HG02623 (cell line): ENCODE measurements around the gene PHC2.

Experiments
- ATAC-seq: cut with Tn5 transposase; IDR thresholded peaks from one replicate; pipeline ENCODE4 v1.9.1; 2021; ENCODE audit warnings: moderate library complexity; ENCODE audit not compliant: unreplicated experiment

PHC2 gene

DNA sequence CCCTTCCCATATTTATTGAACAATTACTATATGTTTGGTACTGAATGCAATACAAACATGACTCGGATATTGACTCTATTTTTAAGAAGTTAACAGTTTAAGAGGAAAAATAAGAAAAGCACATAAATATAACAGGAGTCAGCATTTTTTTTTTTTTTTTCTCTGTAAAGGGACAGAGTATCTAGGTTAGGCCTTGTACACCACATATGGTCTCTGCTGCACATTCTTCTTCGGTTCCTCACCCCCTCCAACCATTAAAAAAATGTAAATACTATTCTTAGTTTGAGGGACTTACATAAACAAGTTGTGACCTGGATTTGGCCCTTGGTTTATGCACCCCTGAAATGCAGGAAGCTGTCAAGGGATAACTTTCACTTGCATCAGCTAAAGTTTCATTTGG, 40.4 kb downstream of the PHC2 start:
- ATAC-seq = no peak

DNA sequence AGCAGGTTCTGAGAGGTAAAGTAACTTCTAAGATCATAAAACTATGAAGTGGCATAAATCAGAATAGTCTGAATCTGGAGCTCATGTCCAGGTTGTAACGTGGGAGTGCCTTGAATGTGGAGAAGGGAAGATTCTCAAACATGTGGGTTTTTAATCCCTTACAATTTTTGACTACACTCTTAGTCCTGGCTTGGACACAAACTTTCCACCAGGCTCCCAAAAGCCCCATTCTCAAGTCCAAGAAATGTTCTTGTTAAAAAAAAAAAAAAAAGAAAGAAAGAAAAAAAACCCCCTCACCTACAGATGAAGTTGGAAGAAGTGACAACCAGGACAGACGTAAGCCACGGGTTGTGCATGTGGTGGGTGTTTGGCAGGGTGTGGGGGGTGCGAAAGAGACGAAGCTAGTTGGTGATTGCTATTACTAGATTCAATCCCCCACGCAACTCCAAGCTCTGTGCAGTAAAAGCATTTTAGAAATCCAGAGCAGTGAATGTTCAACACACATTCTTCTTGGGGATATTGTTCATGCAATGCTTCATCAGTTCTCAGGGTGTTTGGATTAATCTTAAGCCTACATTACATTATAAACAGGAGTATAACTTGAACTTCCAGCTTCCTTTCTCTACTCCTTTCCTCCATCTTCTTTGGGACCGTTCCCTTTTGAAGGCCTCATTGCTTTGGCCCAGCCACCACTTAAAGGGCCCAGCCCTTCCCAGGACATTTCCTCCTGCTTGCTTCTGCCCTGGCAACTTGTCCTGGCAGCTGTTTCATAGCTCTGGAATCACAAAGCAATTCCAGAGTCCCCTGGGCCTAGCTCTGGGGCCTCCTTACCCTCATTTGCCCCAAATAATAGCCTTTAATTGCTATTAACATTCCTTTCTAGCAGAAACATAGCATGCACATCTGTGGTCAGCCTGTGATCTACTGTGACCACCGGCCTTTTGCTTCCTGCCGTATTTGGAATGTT, 41.8 kb downstream of the PHC2 start:
- ATAC-seq = no peak

DNA sequence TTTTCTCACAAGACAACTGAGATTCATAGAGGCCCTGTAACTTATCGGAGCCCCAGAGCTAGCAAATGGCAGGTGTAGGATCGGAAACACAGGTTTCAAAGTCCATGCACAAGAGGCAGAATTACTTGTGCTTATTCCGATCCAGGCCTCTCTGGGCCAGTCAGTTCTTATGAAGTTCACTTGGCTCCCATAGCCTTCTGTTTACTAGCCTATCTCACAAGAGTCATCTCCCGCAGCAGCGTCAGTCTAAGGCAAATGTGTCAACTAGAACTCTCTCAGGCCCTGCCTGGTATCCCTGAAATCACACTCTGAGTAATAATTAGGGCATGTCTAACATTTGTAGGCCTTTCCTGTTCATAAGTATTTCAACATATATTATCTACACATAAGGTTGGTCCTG, 43.3 kb downstream of the PHC2 start:
- ATAC-seq = no peak

DNA sequence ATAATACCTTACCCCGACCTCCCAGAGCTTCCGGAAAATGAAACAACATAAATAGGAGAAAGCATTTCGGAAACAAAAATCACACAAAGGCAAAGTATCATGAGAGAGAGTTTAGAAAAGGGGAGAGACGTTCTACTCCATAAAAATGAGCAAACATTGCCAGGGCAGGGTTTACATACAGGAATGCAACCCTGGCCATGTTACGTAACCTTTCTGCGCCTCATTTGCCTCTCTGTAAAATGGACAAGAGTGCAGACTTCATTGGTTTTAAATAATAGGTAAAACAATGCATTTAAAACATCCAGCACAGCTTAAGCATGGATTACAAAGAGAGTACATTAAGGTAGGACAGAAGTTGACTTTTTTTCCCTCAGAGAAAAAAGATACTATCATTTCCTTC, 45.6 kb downstream of the PHC2 start:
- no peak for ATAC-seq

DNA sequence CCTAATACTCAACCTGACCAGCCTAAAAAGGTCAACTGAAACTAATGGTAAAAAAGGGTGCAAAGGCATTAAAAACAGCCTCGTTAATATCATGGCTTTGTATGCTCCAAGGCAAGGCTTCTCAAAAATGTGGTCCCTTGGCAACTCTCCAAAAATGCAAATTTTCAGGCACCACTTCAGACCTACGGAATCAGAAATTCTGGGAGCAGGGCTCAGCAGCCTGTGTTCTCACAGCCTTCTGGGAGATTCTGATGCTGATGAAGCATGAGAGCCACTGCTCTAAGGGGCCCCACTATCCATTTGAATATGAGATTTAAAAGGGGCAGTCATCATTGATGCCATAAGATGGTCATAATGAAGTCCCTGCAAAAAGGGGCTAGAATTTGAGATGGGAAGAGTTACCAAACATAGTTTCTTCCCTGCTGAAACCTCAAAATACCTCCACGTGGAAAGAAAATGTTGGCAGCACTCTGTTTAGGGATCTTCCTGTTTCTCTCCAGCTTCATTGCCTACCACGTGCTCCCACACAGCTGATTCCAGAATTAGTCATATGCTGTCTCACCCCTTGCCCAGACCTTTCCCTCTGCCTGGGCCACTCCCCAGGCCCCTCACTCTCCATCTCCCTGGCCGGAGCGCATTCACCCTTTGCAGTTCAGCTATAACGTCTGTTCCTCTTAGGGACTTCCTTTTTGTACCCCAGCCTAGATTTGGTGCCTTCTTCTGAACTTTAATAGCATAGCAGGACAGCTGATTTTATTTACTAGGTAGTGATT, 46.7 kb downstream of the PHC2 start:
- no peak for ATAC-seq

DNA sequence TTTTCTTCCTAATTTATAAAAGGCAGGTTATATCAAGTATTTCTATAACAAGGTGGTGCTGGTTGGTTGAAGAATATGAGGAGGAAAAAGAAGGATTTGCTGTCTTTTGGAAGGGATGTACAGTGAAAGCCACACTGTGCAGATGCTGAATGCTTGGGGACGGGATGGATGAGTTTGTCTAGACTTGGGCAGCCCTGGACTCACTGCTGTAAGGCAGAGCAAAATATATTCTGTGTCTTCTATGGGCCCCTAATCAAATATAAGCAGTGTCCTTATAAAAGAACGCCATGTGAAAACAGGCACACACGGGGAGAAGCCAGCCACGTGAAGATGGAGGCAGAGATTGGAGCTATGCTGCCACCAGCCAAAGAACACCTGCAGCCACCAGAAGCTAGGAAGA, 47.4 kb downstream of the PHC2 start:
- ATAC-seq = no peak

DNA sequence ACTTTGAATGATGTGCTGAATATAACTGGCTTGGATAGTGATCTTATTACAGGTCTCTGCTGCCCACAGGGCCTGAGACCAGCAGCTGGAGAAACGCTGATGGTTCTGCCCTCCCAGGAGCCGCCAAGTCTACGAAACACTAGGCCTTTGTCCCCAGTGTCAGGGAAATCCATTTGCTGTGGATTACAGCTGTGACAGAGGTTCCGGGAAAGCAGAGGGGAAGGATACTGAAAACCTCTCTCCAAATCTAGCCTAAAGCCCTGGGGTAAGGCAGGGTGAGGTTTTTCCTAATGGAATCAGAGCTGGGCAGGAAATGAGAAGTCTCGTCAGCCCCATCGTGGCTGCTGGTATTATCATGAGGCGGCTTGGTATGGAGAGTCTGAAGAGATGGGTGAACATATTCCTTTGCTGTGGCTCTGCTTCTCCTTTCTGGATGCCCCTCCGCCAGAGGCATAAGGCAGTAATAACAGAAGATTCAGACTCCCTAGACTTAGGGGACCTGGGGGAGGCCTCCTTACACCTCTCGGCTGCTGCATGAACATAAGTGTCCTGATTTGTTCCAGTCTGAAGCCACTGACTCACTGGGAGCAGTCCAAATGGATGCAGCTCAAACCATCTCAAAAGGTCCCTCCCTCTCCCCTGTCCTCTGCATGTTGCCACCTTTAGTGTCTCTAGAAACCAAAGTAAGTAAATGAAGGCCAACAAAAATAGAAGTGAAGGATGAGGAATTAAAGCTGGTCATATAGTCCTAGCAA, 48.1 kb downstream of the PHC2 start:
- ATAC-seq = no peak

DNA sequence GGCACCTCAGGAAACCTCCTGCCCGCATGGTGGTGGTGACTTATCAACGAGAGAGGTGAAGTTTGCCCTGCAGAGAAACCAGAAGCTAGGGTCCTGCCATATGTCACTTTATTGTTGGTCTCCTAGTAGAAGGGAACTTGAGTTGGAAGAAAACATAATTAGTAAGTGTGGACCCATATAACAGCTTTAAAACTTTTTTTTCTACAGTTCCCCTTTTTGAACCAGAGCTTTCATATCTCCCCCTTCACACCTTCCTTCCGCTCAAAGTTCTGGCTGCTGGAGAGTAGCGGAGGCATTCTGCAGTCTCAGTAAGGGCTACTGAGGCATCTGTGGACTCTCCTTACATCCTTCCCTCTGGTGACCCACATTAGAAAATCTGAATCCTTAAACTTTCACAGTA, 48.9 kb downstream of the PHC2 start:
- no peak for ATAC-seq

DNA sequence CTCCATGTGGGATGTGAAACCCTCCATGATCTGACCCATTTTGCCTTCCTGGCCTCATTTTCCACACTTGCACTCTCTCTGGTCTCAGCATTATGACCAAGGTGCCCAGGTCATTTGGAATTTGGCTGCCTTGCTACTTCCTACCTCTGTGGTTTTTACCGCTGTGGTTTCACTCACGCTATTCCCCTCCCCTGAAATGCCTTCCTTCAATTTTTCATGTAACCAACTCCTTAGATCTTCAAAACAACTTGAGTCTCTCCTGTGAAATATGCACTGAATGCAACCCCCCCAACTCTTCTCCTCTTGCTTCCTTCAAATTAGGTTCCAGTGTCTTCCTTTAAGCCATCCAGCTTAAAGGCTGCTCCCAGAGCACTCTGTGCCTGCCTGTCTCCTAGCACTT, 50.1 kb downstream of the PHC2 start:
- no peak for ATAC-seq

DNA sequence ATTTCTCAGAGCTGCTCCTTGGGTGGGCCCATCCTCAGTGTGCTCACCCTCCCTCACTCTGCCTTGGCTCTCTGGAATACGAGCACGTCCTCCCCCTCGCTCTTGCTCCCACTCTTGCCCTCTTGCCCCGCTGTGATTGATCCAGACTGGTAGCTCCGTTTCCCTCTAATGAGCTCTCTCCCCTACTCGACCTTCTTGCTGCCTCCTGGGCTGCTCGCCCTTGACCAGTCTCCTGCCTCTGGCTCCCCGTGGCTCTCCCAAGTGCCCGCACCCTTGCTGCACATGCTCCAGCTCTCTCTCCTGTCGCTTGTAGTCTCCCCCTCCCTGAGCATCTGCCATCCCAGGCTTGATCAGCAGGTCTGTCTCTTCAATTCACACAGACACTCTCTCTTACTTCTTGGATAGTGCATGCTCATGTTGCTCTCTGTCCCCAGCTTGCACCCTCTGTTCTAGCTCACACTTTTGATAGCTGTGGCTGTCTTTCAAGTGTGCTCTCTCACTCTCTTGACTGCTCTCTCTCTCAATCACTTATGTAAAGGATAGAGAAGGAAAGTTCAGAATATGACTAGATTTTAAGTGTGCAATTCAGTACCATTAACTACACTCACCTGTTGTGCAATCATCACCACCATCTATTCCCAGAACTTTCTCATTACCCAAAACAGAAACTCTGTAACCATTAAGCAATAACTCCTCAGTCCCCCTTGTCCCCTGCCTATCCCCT, 51.1 kb downstream of the PHC2 start:
- ATAC-seq = no peak

DNA sequence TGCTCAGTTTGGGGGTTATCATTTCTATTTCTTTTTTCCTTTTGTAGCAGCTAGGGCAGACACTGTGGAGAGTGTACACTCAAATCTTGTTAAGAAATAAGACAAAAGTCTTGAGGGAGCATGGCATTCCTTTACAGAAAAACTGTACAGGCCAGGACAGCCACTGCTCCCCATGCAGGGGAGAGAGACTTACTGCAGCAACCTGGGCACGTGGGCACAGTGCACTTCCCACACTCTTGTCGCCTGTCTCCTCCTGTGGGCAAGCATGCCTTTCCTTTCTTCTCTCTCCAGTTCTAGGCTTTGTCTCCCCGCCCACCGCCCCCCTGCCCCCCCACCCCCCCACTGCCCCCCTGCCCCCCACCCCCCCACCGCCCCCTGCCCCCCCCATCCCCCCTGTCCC, 51.9 kb downstream of the PHC2 start:
- ATAC-seq = no peak

DNA sequence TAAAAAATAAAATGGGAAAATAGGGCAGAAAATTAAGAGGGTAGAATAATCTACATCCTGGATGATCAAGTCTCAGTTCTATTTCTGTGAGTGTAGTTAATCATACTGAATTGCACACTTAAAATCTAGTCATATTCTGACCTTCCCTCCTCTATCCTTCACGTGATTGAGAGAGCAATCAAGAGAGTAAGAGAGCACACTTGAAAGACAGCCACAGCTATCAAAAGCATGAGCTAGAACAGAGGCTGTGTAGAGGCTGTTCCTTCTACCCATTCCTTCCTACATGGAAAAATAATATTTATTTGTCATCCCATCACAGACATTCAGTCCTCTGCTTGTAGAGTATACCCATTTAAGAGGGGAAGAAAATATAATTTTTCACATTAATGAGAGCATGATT, 52.4 kb downstream of the PHC2 start:
- no peak for ATAC-seq

DNA sequence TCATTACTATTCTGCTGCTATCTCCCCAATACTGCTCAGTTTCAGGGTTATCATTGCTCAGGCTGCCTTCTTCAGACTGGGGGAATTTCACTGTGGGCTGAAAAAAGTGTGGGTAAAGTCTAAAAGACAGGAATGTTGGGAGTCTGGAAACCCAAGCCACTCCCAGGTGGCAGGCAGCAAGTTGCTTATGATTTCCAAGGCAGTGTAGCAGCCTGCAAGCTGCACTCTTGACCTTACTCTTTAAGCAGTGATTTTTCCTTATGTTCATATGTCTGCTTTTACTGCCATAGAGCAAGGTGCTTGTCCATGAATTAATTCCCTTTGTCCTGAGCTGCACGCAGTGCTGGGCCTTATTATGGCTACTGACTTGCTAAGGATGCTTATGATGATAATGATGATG, 53.1 kb downstream of the PHC2 start:
- ATAC-seq = no peak

DNA sequence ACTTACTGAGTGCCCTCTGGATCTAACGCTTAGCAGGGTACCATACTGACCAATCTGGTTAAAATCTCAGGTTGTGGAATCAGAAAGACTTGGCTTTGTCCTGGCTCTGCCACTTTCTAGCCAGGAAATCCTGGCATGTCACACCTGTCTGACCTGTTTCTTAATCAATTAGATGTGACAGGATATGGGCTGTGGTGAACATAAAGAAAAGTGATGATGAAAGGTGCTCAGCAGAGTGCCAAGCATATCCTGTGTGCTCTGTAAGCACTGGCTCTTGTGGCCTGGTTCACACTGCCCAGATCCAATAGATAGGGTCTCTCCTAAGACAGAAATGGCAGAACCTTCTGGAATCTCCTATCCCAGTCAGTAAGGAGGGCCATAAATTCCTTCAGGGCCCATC, 53.9 kb downstream of the PHC2 start:
- no peak for ATAC-seq

DNA sequence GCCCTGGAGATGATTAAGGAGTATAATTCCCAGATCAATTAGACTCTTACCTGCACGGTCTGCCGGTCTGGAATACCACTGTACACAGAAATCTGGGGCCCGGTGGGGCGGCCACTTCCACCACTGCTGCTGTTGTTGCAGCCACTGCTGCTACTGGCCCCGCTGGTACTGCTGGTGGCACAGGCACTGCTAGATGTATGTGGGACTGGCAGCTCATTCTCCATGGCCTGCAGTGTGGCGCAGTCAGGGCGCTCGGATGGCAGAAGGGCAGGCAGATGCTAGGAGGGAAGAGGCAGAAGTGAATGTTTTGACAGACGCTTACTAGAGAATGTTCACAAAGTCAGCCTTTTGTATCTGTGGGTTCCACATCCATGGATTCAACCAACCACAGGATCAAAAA, 55.6 kb downstream of the PHC2 start:
- no peak for ATAC-seq

DNA sequence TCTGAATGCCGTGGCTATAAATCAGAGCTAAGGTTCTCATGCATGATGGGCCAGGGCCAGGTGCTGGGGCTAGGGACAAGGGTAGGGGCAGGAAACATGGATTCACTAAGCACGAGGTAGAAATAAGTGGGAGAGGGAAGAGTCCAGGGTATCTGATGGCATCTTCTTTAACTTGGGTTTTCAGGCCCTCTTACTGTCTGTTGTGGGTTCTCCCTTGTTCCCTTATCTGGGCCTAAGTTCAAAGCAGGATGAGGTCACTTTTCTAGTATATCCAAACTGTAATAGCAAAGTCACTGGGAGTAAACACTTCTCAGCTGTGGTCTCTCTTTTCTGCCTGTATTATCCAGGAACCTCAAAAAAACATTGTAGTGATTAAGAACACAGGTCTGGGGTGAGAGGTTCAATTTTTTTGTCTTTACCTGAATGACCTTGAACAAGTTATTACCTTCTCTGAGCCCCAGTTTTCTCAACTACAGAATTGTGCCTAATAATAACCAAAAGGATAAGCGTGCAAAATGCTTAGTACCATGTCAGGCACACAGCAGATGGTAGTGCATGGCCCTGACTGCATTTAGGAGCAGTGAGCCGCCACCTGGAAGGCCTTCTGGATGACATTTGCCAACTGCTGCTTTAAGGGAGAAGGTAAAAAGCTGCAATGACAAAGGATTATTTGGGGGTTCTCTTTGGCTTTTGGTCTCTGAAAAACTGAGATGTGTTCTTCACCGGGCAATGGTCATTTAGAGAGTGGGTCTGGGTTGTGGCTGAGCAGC, 56.4 kb downstream of the PHC2 start:
- ATAC-seq = no peak

DNA sequence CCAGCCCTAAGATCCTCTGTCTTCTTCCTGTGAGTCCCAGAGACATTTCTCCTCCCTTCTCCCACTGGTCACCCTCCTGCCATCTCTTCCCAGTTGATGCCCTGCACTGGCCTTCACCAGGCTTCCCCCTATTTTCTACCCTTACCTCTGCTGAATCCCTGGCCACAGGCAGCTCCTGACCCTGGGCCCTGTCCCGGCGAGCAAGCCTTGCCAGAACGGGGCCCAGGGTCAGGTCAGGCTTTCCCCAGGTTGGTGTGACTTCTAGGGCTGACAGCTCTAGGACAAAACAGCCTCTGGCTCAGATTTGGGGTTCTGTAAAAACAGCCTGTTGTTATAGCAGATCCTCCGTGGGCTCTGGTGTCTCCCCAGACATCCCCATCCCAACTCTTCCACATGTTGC, 57.3 kb downstream of the PHC2 start:
- no peak for ATAC-seq

DNA sequence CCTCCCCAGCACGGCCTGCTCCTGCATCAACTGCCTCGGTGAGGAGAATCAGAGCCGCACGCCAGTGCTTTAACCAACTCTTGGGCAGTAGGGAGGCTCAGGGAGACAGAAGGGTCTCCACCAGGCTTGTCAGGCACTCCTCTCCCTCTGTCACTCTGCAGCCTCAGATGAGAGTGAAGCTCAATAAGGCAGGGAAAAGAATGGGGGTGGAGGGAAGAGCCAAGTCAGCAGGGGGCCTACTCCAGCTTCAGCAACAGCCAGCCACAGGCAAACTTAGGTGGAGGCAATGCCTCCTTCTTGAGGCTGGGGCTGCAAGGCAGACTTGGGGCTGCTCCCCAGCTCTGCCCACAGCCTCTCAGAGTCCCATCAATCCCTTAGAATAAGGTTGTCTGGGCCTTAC, 58.2 kb downstream of the PHC2 start:
- ATAC-seq = no peak

DNA sequence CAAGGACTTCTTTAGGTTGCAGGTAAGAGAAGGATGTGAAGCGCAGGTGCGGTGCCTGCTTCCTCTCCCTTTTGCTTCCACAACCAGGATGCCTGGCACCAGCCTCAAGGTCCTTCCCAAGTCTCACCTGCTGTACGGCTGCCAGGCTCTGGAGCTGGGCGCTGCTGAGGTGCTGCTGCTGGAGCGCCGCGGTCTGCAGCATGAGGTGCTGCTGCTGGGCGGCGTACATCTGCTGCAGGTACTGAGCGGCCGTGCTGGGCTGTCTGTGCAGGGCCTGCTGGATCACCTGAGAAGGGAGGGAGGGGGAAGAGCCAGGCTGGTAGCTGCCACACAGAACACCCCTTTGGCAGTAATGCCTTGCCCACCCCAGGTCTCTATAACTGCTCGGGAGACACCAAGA, 58.7 kb downstream of the PHC2 start:
- ATAC-seq = no peak

DNA sequence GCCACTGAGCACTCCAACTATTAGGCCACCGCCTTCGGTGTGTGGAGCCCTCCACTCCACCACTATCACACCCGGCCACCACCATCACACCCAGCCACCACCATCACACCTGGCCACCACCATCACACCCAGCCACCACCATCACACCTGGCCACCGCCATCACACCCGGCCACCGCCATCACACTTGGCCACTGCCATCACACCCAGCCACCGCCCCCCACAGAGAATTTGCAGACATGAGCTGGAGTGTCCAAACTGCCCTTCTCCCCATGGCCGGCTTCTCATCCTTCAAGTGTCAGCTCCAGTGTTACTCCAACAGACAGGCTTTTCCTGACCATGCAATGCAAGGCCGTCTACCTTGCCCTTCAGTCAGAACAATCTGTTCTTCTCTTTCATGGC, 59.6 kb downstream of the PHC2 start:
- ATAC-seq = no peak
